ENCODE measurements around the gene LRRC28.

DNA sequence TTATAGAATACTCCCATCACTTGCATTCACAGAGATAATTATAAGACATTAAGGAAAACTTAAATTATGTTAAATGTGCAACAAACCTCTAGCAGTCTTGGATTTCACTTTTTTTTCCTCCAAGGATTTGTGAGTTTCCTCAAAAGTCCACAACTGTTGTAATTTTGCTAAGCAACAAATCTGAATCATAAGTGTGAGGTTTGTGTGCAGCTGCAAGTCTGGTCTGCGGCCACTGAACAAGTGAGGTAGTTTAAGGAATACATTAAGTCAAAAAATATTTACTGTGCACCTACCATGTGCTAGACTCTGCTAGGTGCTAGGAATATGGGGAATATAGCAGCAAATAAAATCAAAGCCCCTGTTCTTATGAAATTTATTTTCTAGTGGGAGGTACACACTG is 70.2 kb downstream of the LRRC28 start:
- no peak for TF ChIP-seq EZH2 (IDR thresholded peaks at IDR 0.05; ENCODE audit: borderline replicate concordance, insufficient read depth, low read depth, low read length, poor library complexity, severe bottlenecking)
- TF ChIP-seq, protein P1, sequence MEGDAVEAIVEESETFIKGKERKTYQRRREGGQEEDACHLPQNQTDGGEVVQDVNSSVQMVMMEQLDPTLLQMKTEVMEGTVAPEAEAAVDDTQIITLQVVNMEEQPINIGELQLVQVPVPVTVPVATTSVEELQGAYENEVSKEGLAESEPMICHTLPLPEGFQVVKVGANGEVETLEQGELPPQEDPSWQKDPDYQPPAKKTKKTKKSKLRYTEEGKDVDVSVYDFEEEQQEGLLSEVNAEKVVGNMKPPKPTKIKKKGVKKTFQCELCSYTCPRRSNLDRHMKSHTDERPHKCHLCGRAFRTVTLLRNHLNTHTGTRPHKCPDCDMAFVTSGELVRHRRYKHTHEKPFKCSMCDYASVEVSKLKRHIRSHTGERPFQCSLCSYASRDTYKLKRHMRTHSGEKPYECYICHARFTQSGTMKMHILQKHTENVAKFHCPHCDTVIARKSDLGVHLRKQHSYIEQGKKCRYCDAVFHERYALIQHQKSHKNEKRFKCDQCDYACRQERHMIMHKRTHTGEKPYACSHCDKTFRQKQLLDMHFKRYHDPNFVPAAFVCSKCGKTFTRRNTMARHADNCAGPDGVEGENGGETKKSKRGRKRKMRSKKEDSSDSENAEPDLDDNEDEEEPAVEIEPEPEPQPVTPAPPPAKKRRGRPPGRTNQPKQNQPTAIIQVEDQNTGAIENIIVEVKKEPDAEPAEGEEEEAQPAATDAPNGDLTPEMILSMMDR (IDR thresholded peaks at IDR 0.05) = no peak
